GM06990 (cell line): Measurements from ENCODE around the gene RHBDD3.
"Not testable (repeated sequence)": the region's sequence is repeated elsewhere in the genome, so short reads cannot be mapped to it uniquely, and the experiment has no call there.

Experiments
- DNase-seq: peaks from one replicate; pipeline ENCODE4 v3.0.0-alpha.2; 2011; ENCODE audit not compliant: insufficient read length; ENCODE audit errors: extremely low read depth
- H3K27me3 ChIP-seq: replicated peaks from 2 replicates; pipeline ENCODE4 v1.6.0; 2011; ENCODE audit warnings: low read length; ENCODE audit not compliant: control insufficient read depth, insufficient read depth
- H3K36me3 ChIP-seq: 2 replicates; pipeline ENCODE4 v1.5.1; 2011; ENCODE audit warnings: low read length; ENCODE audit not compliant: control insufficient read depth, insufficient read depth
- H3K4me3 ChIP-seq: replicated peaks from 2 replicates; pipeline ENCODE4 v1.5.1; 2011; ENCODE audit warnings: low read depth, mild to moderate bottlenecking, control low read depth, low read length
- TF ChIP-seq, protein P1 (sequence below): IDR thresholded peaks from 2 replicates; pipeline ENCODE4 v1.5.1; 2011; ENCODE audit warnings: low read length, control low read depth, mild to moderate bottlenecking, inconsistent platforms; ENCODE audit not compliant: insufficient read depth, poor library complexity, severe bottlenecking

The RHBDD3 gene

DNA sequence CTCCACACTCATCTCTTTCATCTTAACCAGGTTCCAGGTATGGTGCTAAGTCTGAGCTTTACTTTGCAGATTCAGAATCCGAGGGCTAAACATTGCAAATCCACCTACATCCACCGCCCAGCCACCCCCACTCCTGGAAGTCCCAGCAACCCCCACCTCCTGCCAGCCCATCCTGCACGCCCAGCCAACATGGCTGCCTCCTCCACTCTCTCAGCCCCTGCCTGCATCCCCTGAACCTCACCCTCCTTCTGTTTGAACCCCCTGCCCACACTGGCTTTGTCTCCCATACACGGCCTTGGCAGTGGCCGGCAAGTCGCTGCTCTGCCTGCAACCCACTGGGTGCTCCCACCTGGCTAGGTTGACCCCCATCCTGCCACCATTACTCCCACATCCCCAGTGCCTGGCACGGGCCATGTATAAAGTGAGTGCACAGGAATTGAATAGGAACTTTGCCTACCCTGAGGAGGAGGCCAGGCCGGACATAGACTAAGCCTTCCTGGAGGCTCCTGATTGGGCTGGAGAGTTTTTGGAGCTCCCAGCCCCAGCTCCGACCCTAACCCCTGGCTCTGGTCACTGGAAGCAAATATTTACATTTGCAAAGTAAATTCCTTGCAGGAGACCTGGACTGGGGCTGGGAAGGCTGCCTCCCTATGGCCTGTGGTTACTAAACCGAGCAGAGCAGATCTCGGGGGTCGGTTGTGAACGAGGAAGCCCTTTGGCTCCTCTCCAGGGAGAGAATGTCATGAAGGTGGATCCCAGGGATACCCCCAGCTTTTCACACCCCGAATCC, 47.7 kb downstream of the RHBDD3 start:
- TF ChIP-seq, protein P1, sequence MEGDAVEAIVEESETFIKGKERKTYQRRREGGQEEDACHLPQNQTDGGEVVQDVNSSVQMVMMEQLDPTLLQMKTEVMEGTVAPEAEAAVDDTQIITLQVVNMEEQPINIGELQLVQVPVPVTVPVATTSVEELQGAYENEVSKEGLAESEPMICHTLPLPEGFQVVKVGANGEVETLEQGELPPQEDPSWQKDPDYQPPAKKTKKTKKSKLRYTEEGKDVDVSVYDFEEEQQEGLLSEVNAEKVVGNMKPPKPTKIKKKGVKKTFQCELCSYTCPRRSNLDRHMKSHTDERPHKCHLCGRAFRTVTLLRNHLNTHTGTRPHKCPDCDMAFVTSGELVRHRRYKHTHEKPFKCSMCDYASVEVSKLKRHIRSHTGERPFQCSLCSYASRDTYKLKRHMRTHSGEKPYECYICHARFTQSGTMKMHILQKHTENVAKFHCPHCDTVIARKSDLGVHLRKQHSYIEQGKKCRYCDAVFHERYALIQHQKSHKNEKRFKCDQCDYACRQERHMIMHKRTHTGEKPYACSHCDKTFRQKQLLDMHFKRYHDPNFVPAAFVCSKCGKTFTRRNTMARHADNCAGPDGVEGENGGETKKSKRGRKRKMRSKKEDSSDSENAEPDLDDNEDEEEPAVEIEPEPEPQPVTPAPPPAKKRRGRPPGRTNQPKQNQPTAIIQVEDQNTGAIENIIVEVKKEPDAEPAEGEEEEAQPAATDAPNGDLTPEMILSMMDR = no peak
- DNase-seq = no peak
- Histone ChIP-seq H3K4me3 (no peak overlapping the region), H3K27me3 (no peaks in the 10 kb centered on the region), H3K36me3 (no peaks in the 10 kb centered on the region; the same call in none of the 2 replicates)

DNA sequence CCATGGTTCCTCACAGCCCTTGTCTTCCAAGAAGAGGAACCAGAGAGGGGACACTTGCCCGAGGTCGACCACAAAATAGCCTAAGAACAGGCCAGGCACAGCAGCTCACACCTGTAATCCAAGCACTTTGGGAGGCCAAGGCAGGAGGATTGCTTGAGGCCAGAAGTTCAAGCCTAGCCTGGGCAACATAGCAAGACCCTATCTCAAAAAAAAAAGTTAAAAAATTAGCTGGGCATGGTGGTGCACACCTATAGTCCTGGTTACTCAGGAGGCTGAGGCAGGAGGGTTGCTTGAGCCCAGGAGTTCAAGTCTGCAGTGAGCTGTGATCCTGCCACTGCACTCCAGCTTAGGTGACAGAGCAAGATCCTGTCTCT, 48.4 kb downstream of the RHBDD3 start:
- H3K36me3 ChIP-seq, DNase-seq, H3K4me3 ChIP-seq, H3K27me3 ChIP-seq: not testable (repeated sequence)

DNA sequence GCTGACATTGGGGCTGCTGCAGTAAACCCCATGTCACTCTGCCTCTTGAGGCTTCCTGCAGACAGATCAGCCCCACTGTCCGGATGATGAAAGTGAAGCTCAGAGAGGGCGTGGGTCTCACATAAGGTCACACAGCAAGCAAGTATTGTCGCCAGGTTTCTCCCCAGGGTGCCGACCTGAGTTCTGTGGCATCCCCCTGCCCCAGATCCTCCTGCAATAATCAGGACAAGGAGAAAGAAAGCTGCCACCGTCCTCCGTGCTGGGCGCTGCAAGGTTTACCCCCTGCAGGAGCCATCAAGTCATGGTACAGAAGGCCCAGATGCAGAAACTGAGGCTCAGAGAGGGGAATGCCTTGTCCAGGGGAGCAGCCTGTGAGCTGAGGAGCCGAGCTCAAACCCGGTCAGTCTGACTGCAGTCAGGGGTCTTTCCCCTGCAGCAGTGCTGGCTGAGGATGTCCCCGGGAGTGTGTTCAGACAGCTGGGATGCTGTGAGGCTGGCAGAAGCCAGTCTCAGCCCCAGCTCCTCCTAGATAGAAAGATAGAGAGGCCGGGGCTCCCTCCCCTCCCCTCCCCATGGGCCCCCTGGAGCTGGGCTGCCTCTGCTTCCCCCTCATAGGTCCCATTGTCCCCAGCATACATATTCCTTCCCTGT, 48.9 kb downstream of the RHBDD3 start:
- no peaks in the 10 kb centered on the region for H3K27me3 ChIP-seq
- H3K36me3 ChIP-seq = peaks cover 3% of the 10 kb centered on the region
- TF ChIP-seq, protein P1 = no peak
- H3K4me3 ChIP-seq = no peak overlapping the region
- no peak for DNase-seq

DNA sequence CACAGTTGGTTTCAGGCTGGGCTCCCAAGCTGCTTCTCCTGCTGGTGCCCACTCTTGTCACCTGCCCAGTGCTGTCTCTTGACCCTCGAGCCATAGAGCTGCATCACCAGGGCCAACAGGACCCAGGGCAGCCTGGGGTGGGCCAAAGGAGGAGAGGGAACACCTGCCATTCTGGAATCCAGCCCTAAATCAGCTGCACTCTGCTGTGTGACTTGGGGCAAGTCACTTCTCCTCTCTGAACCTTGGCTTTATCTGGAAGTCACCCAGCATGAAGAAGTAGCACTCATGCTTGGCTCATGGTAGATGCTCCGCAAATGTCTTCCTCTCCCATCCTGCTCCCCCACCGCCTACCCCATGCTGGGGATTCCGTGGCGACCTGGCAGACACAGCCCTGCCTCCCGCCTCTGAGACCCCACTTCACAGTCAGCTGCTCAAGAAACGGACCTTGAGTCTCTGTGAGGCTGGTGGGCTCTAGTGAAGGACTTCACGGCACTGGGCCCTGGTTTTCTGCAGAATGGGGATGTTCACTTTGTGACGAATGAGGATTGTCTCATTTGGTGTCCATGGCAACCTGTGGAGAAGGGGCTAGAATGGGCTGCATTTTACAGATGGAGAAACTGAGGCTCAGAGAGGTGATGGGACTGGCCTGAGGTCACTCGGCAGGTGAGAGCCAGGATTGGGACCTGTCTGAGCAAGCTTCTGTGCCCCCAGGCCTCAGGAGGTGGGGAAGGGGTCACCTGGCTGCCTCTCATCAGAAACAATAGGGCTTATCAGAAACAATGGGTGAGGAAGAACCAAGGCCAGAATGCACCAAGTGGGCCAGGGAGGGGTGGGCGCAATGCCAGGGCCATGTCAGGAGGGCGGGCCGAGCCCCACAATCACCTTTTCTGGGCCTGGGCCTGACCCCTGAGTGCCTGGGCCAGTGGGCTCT, 49.7 kb downstream of the RHBDD3 start:
- DNase-seq = no peak
- H3K36me3 ChIP-seq = peaks cover 3% of the 10 kb centered on the region
- no peaks in the 10 kb centered on the region for H3K27me3 ChIP-seq
- TF ChIP-seq, protein P1 = no peak
- H3K4me3 ChIP-seq = no peak overlapping the region

DNA sequence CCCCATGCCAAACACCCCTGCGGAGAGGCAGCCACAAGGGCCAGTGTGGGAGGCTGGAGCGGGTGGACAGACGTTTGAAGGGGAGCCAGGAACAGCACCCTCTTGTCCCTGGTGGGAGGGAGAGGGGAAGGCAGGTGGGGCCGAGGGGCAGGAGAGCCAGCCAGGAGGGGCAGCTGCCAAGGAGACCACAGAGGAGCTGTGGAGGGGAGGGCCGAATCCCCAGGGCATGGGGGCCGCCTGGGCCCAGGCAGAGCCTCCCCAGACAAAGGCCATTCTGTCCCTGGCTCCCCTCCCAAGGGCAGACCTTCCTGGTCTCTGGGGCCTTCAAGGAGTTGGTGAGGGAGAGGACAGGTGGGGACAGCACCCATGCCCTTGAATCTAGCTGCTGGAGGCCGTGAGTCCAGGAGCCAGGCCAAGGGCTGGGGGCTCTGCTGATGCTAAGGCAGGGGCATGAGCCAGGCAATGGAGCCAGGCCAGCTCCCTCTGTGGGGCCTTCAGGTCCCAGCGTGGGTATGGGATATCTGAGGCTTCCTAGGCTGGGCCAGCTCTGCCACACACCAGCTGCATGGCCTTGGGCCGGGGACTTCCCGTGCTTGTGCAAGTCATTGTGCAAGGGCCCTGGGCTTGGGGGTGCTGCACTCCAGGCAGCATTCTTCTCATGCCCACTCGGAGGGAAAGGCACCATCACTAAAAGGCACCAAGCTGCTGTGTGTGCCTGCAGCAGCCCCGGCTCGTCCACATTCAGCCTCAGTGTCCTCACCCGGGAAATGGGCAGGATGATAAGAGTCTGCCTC, 50.7 kb downstream of the RHBDD3 start:
- no peak for DNase-seq

More for the DNA sequence above, 50.7 kb downstream of the RHBDD3 start:
- Histone ChIP-seq H3K36me3 (peaks cover 3% of the 10 kb centered on the region), H3K4me3 (no peak overlapping the region), H3K27me3 (no peaks in the 10 kb centered on the region)
- TF ChIP-seq, protein P1 = no peak
